Measurements from ENCODE around the gene ANKDD1B. TPM values are rescaled to one million over a fixed set of nuclear protein-coding genes. Genes with fewer than 3 reads are reported as not detected.
"Not testable (repeated sequence)": the region's sequence is repeated elsewhere in the genome, so short reads cannot be mapped to it uniquely, and the experiment has no call there.

ANKDD1B gene
- total RNA-seq, 2 donors from 2014 or later: 1.9 to 2.7 TPM

DNA sequence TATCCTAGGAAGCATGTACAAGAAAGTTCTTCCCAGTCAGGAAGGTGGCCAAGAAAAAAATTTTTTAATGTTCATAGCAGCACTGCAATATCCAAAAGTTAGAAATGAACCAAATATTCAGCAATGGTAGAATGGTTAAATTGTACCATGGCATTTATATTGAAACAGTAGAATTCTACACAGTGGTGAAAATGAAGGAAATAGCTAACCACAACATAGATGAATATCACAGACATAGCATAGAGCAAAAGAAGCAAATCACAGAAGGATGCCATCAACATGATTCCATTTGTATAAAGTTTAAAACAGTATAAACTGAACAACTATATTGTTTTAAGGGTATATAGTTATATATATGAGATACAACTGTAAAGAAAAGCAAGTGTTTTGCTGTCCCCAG is 10.7 kb upstream of the ANKDD1B start:
- Histone ChIP-seq H3K27ac (no peak overlapping the region), H3K27me3 (replicated peaks; ENCODE audit: insufficient read depth) (no peaks in the 10 kb centered on the region), H3K36me3 (no peaks in the 10 kb centered on the region), H3K4me3 (no peak overlapping the region), H3K9me3 (no peaks in the 10 kb centered on the region), H3K4me1 (replicated peaks) (no peaks in the 10 kb centered on the region)
- intact Hi-C loops (cut with DNase I): no loop called here
- TF ChIP-seq POLR2AphosphoS5 (IDR thresholded peaks at IDR 0.05): no peak
- TF ChIP-seq, protein P1, sequence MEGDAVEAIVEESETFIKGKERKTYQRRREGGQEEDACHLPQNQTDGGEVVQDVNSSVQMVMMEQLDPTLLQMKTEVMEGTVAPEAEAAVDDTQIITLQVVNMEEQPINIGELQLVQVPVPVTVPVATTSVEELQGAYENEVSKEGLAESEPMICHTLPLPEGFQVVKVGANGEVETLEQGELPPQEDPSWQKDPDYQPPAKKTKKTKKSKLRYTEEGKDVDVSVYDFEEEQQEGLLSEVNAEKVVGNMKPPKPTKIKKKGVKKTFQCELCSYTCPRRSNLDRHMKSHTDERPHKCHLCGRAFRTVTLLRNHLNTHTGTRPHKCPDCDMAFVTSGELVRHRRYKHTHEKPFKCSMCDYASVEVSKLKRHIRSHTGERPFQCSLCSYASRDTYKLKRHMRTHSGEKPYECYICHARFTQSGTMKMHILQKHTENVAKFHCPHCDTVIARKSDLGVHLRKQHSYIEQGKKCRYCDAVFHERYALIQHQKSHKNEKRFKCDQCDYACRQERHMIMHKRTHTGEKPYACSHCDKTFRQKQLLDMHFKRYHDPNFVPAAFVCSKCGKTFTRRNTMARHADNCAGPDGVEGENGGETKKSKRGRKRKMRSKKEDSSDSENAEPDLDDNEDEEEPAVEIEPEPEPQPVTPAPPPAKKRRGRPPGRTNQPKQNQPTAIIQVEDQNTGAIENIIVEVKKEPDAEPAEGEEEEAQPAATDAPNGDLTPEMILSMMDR (IDR thresholded peaks at IDR 0.05): no peak
- TF ChIP-seq POLR2A (IDR thresholded peaks at IDR 0.05): no peak
- no peak for DNase-seq (ENCODE audit: low spot score)

DNA sequence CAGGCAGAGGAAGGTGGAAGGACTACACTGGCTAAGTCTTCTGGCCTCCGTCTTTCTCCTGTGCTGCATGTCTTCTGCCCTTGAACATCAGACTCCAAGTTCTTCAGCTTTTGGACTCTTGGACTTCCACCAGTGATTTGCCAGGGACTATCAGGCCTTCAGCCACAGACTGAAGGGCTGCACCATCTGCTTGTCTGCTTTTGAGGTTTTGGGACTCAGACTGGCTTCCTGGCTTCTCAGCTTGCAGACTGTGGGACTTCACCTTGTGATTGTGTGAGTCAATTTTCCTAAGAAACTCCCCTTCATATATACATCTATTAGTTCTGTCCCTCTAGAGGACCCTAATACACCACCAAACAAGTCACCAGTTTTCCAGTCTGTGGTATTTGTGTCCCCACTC is 9.7 kb upstream of the ANKDD1B start:
- no peak overlapping the region for H3K27ac ChIP-seq
- no peak for DNase-seq (ENCODE audit: low spot score)
- no peaks in the 10 kb centered on the region for H3K27me3 ChIP-seq (replicated peaks; ENCODE audit: insufficient read depth)
- no peaks in the 10 kb centered on the region for H3K36me3 ChIP-seq
- no peak overlapping the region for H3K4me3 ChIP-seq
- intact Hi-C loops (cut with DNase I): no loop called here
- no peaks in the 10 kb centered on the region for H3K4me1 ChIP-seq (replicated peaks)
- no peaks in the 10 kb centered on the region for H3K9me3 ChIP-seq
- WGBS: 89% methylated on average over 1 of the region's 1 CpG
- TF ChIP-seq POLR2A (IDR thresholded peaks at IDR 0.05): no peak
- TF ChIP-seq, protein P1 (IDR thresholded peaks at IDR 0.05): no peak
- TF ChIP-seq POLR2AphosphoS5 (IDR thresholded peaks at IDR 0.05): no peak

DNA sequence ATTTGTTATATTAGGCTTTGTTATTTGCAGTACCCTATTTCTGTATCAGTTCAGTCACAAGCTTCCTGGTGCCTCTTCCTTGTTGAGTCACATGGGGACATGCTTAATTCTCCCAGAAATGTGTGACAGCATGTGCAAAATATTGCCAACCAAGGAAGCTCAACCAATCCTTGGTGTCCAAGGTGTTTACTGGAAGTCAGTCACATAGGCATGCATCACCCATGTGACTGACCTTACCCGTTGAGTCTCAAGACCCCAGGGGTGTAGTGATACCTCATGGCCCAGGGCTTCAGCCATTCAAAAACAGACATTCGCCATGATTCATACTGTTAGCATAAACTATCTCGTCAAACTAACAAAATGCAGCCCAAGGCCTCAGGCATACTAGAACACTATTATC is 9.3 kb upstream of the ANKDD1B start:
- Histone ChIP-seq H3K9me3 (no peaks in the 10 kb centered on the region), H3K27ac (no peak overlapping the region), H3K36me3 (no peaks in the 10 kb centered on the region), H3K4me3 (no peak overlapping the region), H3K4me1 (replicated peaks) (no peaks in the 10 kb centered on the region), H3K27me3 (replicated peaks; ENCODE audit: insufficient read depth) (no peaks in the 10 kb centered on the region)
- DNase-seq (ENCODE audit: low spot score): no peak
- 97% methylated on average over 3 of the region's 3 CpGs for WGBS
- TF ChIP-seq, protein P1 (IDR thresholded peaks at IDR 0.05): no peak
- TF ChIP-seq POLR2A (IDR thresholded peaks at IDR 0.05) (no peak), POLR2AphosphoS5 (IDR thresholded peaks at IDR 0.05) (no peak)
- intact Hi-C loops (cut with DNase I): no loop called here

GRCh38 chr5:75603371-75603770 is 7.9 kb upstream of the ANKDD1B start:
- Histone ChIP-seq H3K4me1 (replicated peaks) (no peaks in the 10 kb centered on the region), H3K9me3 (no peaks in the 10 kb centered on the region), H3K27ac (no peak overlapping the region), H3K4me3 (no peak overlapping the region), H3K27me3 (replicated peaks; ENCODE audit: insufficient read depth) (no peaks in the 10 kb centered on the region), H3K36me3 (no peaks in the 10 kb centered on the region)
- DNase-seq (ENCODE audit: low spot score): no peak
- intact Hi-C loops (cut with DNase I): no loop called here
- TF ChIP-seq POLR2AphosphoS5 (IDR thresholded peaks at IDR 0.05) (no peak), POLR2A (IDR thresholded peaks at IDR 0.05) (no peak)
- TF ChIP-seq, protein P1 (IDR thresholded peaks at IDR 0.05): no peak

GRCh38 chr5:75603821-75604220 is 7.4 kb upstream of the ANKDD1B start:
- Histone ChIP-seq H3K4me1 (replicated peaks) (no peaks in the 10 kb centered on the region), H3K4me3 (no peak overlapping the region), H3K27ac (no peak overlapping the region), H3K27me3 (replicated peaks; ENCODE audit: insufficient read depth) (no peaks in the 10 kb centered on the region), H3K36me3 (no peaks in the 10 kb centered on the region), H3K9me3 (no peaks in the 10 kb centered on the region)
- WGBS: 81% methylated on average over 2 of the region's 2 CpGs
- intact Hi-C loops (cut with DNase I): no loop called here
- no peak for DNase-seq (ENCODE audit: low spot score)
- TF ChIP-seq POLR2A (IDR thresholded peaks at IDR 0.05) (no peak), POLR2AphosphoS5 (IDR thresholded peaks at IDR 0.05) (no peak)
- TF ChIP-seq, protein P1 (IDR thresholded peaks at IDR 0.05): no peak

DNA sequence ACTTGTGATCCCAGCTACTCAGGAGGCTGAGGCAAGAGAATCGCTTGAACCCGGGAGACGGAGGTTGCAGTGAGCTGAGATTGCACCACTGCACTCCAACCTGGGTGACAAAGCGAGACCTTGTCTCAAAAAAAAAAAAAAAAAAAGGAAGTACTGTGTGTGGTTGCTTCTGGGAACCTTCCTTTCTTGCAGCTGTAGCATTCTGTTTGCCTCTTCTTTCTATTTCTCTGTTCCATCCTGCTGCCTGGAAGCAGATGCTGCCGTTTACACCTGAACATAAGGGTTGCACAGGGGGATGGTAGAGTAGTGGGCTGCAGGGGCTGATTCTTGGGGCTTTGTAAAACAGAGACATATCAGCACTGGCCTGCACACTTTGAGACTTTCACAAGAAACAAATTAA is 3.9 kb upstream of the ANKDD1B start:
- DNase-seq (ENCODE audit: low spot score); H3K9me3 ChIP-seq; H3K4me3 ChIP-seq; H3K27me3 ChIP-seq (replicated peaks; ENCODE audit: insufficient read depth); H3K27ac ChIP-seq; H3K4me1 ChIP-seq (replicated peaks); intact Hi-C loops (cut with DNase I); H3K36me3 ChIP-seq: not testable (repeated sequence)
- 91% methylated on average over 5 of the region's 5 CpGs for WGBS

Data from prostate gland (tissue), 2 donors.